ENCODE data around the gene PRKCE.
A peak's percentile ranks its signal among the peaks of the same experiment; 100 is the strongest.

The PRKCE gene

GRCh38 chr2:46146866-46147502, 495.5 kb downstream of the PRKCE start:
- ChIA-PET CTCF (no interaction called here), POLR2A (ENCODE audit: low non-redundant PET) (no interaction called here)

GRCh38 chr2:46147626-46148368, 496.3 kb downstream of the PRKCE start:
- H3K27ac ChIP-seq: no peak overlapping the region
- ChIA-PET POLR2A (ENCODE audit: low non-redundant PET) (no interaction called here), CTCF (interaction anchor here (0.6 kb wide), 1 partner anchor 274 kb away, joined by 3 read pairs; no protein-coding TSS in a partner anchor)

More at GRCh38 chr2:46146866-46147502, 495.5 kb downstream of the PRKCE start:
- DNase-seq (ENCODE audit: low spot score): no peak
- H3K27ac ChIP-seq: no peak overlapping the region
- TF ChIP-seq CTCF (conservative IDR thresholded peaks at IDR 0.05; ENCODE audit: low read depth): no peak

GRCh38 chr2:46148369-46148736, 496.9 kb downstream of the PRKCE start:
- no peak for DNase-seq (ENCODE audit: low spot score)
- ChIA-PET POLR2A (ENCODE audit: low non-redundant PET) (no interaction called here), CTCF (interaction anchor here (0.6 to 0.9 kb wide), 2 partner anchors 188 to 274 kb away, joined by 3 read pairs; no protein-coding TSS in a partner anchor)
- H3K27ac ChIP-seq: no peak overlapping the region
- no peak for TF ChIP-seq CTCF (conservative IDR thresholded peaks at IDR 0.05; ENCODE audit: low read depth)

More at GRCh38 chr2:46147626-46148368, 496.3 kb downstream of the PRKCE start:
- no peak for DNase-seq (ENCODE audit: low spot score)
- TF ChIP-seq CTCF (conservative IDR thresholded peaks at IDR 0.05; ENCODE audit: low read depth): no peak

GRCh38 chr2:46150445-46150955, 499.0 kb downstream of the PRKCE start:
- TF ChIP-seq CTCF (conservative IDR thresholded peaks at IDR 0.05; ENCODE audit: low read depth): no peak
- peak overlapping the region; percentile 61 for H3K27ac ChIP-seq
- CTCF ChIA-PET: no interaction called here
- no peak for DNase-seq (ENCODE audit: low spot score)
- POLR2A ChIA-PET (ENCODE audit: low non-redundant PET): no interaction called here

DNA sequence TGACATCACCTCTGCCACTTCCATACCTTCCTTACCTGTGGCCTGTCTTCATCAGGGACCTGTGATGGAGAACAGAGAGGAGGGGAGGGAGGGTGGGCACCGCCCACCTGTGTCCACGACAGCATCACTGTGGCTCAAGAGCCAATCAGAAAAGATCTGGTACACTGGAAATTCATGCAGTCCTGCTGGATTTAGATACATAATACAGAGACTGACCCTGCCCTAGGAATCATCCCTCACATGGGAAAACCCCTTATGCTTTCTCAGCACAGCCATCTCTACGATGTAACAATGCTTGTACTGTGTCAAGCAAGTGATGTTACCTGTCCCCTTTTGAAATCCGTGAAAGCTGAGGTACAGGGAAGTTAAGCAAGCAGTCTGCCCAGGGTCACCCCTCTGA, 500.1 kb downstream of the PRKCE start:
- ChIA-PET POLR2A (ENCODE audit: low non-redundant PET) (no interaction called here), CTCF (interaction anchor here (0.6 kb wide), 1 partner anchor 102 kb away, joined by 3 read pairs; no protein-coding TSS in a partner anchor)
- no peak for TF ChIP-seq CTCF (conservative IDR thresholded peaks at IDR 0.05; ENCODE audit: low read depth)
- H3K27ac ChIP-seq: peak overlapping the region; percentile 61
- DNase-seq (ENCODE audit: low spot score): peak; percentile 13

- CTCF ChIA-PET: no interaction called here
- TF ChIP-seq CTCF (conservative IDR thresholded peaks at IDR 0.05; ENCODE audit: low read depth): no peak
- POLR2A ChIA-PET (ENCODE audit: low non-redundant PET): no interaction called here
- H3K27ac ChIP-seq: no peak overlapping the region
- no peak for DNase-seq (ENCODE audit: low spot score)
Observed at GRCh38 chr2:46153996-46154753, 502.7 kb downstream of the PRKCE start.

All from RWPE1 (cell line).